Parathyroid adenoma (tissue), 2 donors: Measurements from ENCODE around the gene IGFBP2.

ENCODE experiments used
- H2AFZ ChIP-seq: fragments of 300-600 bp; sonication (generic); one replicate; pipeline ENCODE4 v1.7.0; 2017; ENCODE audit warnings: antibody characterized with exemption, mild to moderate bottlenecking
- H3K27ac ChIP-seq: fragments of 300-600 bp; sonication (generic); one replicate; pipeline ENCODE4 v1.7.0; 2017
- H3K27me3 ChIP-seq: fragments of 300-600 bp; sonication (generic); one replicate; pipeline ENCODE4 v1.7.0; 2017; ENCODE audit warnings: low read length; ENCODE audit not compliant: control insufficient read depth, insufficient read depth
- H3K36me3 ChIP-seq: fragments of 300-600 bp; sonication (generic); one replicate; pipeline ENCODE4 v1.7.0; 2017; ENCODE audit warnings: low read length; ENCODE audit not compliant: control insufficient read depth, insufficient read depth
- H3K4me1 ChIP-seq: fragments of 300-600 bp; sonication (generic); one replicate; pipeline ENCODE4 v1.7.0; 2017; ENCODE audit warnings: control low read depth
- H3K4me2 ChIP-seq: fragments of 300-600 bp; sonication (generic); one replicate; pipeline ENCODE4 v1.7.0; 2017; ENCODE audit warnings: low read length
- H3K4me3 ChIP-seq: fragments of 300-600 bp; sonication (generic); one replicate; pipeline ENCODE4 v1.7.0; 2017; ENCODE audit warnings: low read depth, low read length
- H3K79me2 ChIP-seq: fragments of 300-600 bp; sonication (generic); one replicate; pipeline ENCODE4 v1.7.0; 2017; ENCODE audit warnings: control low read depth
- H3K9ac ChIP-seq: fragments of 300-600 bp; sonication (generic); one replicate; pipeline ENCODE4 v1.7.0; 2017; ENCODE audit warnings: mild to moderate bottlenecking
- H3K9me3 ChIP-seq: fragments of 300-600 bp; sonication (generic); one replicate; pipeline ENCODE4 v1.7.0; 2017; ENCODE audit warnings: low read length; ENCODE audit not compliant: control insufficient read depth
- TF ChIP-seq, protein P1 (sequence below): fragments of 300-600 bp; sonication (generic); IDR thresholded peaks from one replicate; pipeline ENCODE4 v1.7.0; 2017; ENCODE audit warnings: antibody characterized with exemption, mild to moderate bottlenecking
- donor health status: primary hyperparathyroidism.

Gene IGFBP2

GRCh38 chr2:216690853-216691741 is 57.9 kb downstream of the IGFBP2 start:
- TF ChIP-seq, protein P1, sequence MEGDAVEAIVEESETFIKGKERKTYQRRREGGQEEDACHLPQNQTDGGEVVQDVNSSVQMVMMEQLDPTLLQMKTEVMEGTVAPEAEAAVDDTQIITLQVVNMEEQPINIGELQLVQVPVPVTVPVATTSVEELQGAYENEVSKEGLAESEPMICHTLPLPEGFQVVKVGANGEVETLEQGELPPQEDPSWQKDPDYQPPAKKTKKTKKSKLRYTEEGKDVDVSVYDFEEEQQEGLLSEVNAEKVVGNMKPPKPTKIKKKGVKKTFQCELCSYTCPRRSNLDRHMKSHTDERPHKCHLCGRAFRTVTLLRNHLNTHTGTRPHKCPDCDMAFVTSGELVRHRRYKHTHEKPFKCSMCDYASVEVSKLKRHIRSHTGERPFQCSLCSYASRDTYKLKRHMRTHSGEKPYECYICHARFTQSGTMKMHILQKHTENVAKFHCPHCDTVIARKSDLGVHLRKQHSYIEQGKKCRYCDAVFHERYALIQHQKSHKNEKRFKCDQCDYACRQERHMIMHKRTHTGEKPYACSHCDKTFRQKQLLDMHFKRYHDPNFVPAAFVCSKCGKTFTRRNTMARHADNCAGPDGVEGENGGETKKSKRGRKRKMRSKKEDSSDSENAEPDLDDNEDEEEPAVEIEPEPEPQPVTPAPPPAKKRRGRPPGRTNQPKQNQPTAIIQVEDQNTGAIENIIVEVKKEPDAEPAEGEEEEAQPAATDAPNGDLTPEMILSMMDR: no peak
- Histone ChIP-seq H3K27ac (no peak overlapping the region), H3K9me3 (no peaks in the 10 kb centered on the region), H3K79me2 (no peaks in the 10 kb centered on the region), H3K4me1 (peaks cover 2% of the 10 kb centered on the region), H3K27me3 (no peaks in the 10 kb centered on the region), H2AFZ (no peak overlapping the region), H3K4me2 (peak overlapping the region; percentile 28), H3K4me3 (peak overlapping the region; percentile 29), H3K9ac (no peak overlapping the region), H3K36me3 (no peaks in the 10 kb centered on the region)

- peak overlapping the region; percentile 82 for H3K4me2 ChIP-seq
- no peak overlapping the region for H3K27ac ChIP-seq
- no peak overlapping the region for H3K9ac ChIP-seq
- H3K79me2 ChIP-seq: no peaks in the 10 kb centered on the region
- H3K4me1 ChIP-seq: peaks cover 2% of the 10 kb centered on the region
- H3K27me3 ChIP-seq: no peaks in the 10 kb centered on the region
- TF ChIP-seq, protein P1: no peak
- no peaks in the 10 kb centered on the region for H3K9me3 ChIP-seq
- no peaks in the 10 kb centered on the region for H3K36me3 ChIP-seq
- H3K4me3 ChIP-seq: peak overlapping the region; percentile 70
- H2AFZ ChIP-seq: peak overlapping the region; percentile 56
Observed at GRCh38 chr2:216692636-216693413, 59.6 kb downstream of the IGFBP2 start.

GRCh38 chr2:216693414-216694080 is 60.3 kb downstream of the IGFBP2 start:
- Histone ChIP-seq H3K4me1 (peaks cover 2% of the 10 kb centered on the region), H3K27me3 (no peaks in the 10 kb centered on the region), H3K4me2 (peak overlapping the region; percentile 94), H3K9ac (no peak overlapping the region), H3K36me3 (no peaks in the 10 kb centered on the region), H3K79me2 (no peaks in the 10 kb centered on the region), H3K27ac (no peak overlapping the region), H3K4me3 (peak overlapping the region; percentile 47), H2AFZ (peak overlapping the region; percentile 49), H3K9me3 (no peaks in the 10 kb centered on the region)
- TF ChIP-seq, protein P1: no peak

GRCh38 chr2:216694082-216694825 is 61.0 kb downstream of the IGFBP2 start:
- no peaks in the 10 kb centered on the region for H3K36me3 ChIP-seq
- H3K9ac ChIP-seq: no peak overlapping the region
- TF ChIP-seq, protein P1: no peak
- H2AFZ ChIP-seq: peak overlapping the region; percentile 49
- H3K27ac ChIP-seq: no peak overlapping the region
- H3K27me3 ChIP-seq: no peaks in the 10 kb centered on the region
- peak overlapping the region; percentile 47 for H3K4me3 ChIP-seq
- H3K4me1 ChIP-seq: peaks cover 2% of the 10 kb centered on the region
- H3K79me2 ChIP-seq: no peaks in the 10 kb centered on the region
- H3K4me2 ChIP-seq: peak overlapping the region; percentile 94
- H3K9me3 ChIP-seq: no peaks in the 10 kb centered on the region
